GM23248 (cell line): ENCODE results near the gene HIP1. TPM values are rescaled to one million over a fixed set of nuclear protein-coding genes. Genes with fewer than 3 reads are reported as not detected.
"Not testable (repeated sequence)": the region's sequence is repeated elsewhere in the genome, so short reads cannot be mapped to it uniquely, and the experiment has no call there.

Source experiments
- DNase-seq: peaks from one replicate; pipeline ENCODE4 v3.0.0-alpha.2; 2015
- H2AFZ ChIP-seq: fragments of 200-600 bp; sonication (generic); 2 replicates; pipeline ENCODE4 v1.6.1; 2016; ENCODE audit warnings: antibody characterized with exemption
- H3F3A ChIP-seq: fragments of 200-600 bp; sonication (generic); 2 replicates; pipeline ENCODE4 v1.6.1; 2016; ENCODE audit warnings: mild to moderate bottlenecking, antibody characterized with exemption, mixed run types; ENCODE audit not compliant: insufficient read depth
- H3K27ac ChIP-seq: fragments of 200-600 bp; sonication (generic); 2 replicates; pipeline ENCODE4 v1.5.1; 2016; ENCODE audit warnings: mild to moderate bottlenecking
- H3K27me3 ChIP-seq: fragments of 200-600 bp; sonication (generic); replicated peaks from 2 replicates; pipeline ENCODE4 v1.6.1; 2016; ENCODE audit warnings: mild to moderate bottlenecking; ENCODE audit not compliant: insufficient read depth
- H3K36me3 ChIP-seq: fragments of 200-600 bp; sonication (generic); 2 replicates; pipeline ENCODE4 v1.6.1; 2016; ENCODE audit warnings: low read depth, mild to moderate bottlenecking
- H3K4me1 ChIP-seq: fragments of 200-600 bp; sonication (generic); 2 replicates; pipeline ENCODE4 v1.6.1; 2016; ENCODE audit warnings: mild to moderate bottlenecking; ENCODE audit not compliant: insufficient read depth
- H3K4me2 ChIP-seq: fragments of 200-600 bp; sonication (generic); one replicate; pipeline ENCODE4 v1.6.1; 2016; ENCODE audit warnings: mild to moderate bottlenecking; ENCODE audit not compliant: unreplicated experiment
- H3K4me3 ChIP-seq: fragments of 200-600 bp; sonication (generic); 2 replicates; pipeline ENCODE4 v1.5.1; 2016; ENCODE audit warnings: mild to moderate bottlenecking
- H3K79me2 ChIP-seq: fragments of 200-600 bp; sonication (generic); 2 replicates; pipeline ENCODE4 v1.6.1; 2016; ENCODE audit warnings: mild to moderate bottlenecking; ENCODE audit not compliant: insufficient read depth
- H3K9ac ChIP-seq: fragments of 200-600 bp; sonication (generic); 2 replicates; pipeline ENCODE4 v1.6.1; 2016; ENCODE audit warnings: mild to moderate bottlenecking
- H3K9me2 ChIP-seq: fragments of 200-600 bp; sonication (generic); 2 replicates; pipeline ENCODE4 v1.6.1; 2016; ENCODE audit warnings: mixed run types, mild to moderate bottlenecking, moderate library complexity; ENCODE audit not compliant: insufficient read depth
- H3K9me3 ChIP-seq: fragments of 200-600 bp; sonication (generic); one replicate; pipeline ENCODE4 v1.6.1; 2017; ENCODE audit warnings: low read depth
- H4K20me1 ChIP-seq: fragments of 200-600 bp; sonication (generic); 2 replicates; pipeline ENCODE4 v1.6.0; 2016; ENCODE audit not compliant: insufficient read depth
- WGBS, 2 experiments: methylation state at CpG; one replicate each; pipeline ENCODE4 v1.1.6; 2015 to 2017; ENCODE audit warnings: low lambda C conversion rate in 2 of 2, low coverage in 1 of 2; ENCODE audit errors: missing lambda C conversion rate in 2 of 2; 5-methylcytosine and 5-hydroxymethylcytosine counted together
- in situ Hi-C: fragments of 300-500 bp; cut with MboI; formaldehyde crosslinking; loops from 2 replicates; pipeline ENCODE4 v1.15.0; 2020
- polyA plus RNA-seq: library from polyadenylated mRNA; unstranded; fragments of >200 nt; fragmentation: Nextera tagmentation; extraction: Ambion mirVana; gene quantifications from 2 replicates; pipeline ENCODE4 v1.2.1, GENCODE V29; 2016
- small RNA-seq: library from RNA; depleted of rRNA; stranded (forward); fragments of <200 nt; gene quantifications from one replicate; pipeline ENCODE3, GENCODE V24; 2014; ENCODE audit warnings: low read depth, low replicate concordance
- total RNA-seq: library from RNA; depleted of rRNA; stranded (reverse); fragments of >200 nt; shearing (Covaris generic); gene quantifications from 2 replicates; pipeline ENCODE4 v1.2.3, GENCODE V29; 2014; rRNA removed

The HIP1 gene
- total and polyA plus RNA-seq, 2 experiments from 2014 or later: 6.1 to 13.6 TPM

- peak; percentile 17 for DNase-seq
- WGBS, 2 experiments: 44 to 53% methylated on average over 2 of the region's 2 CpGs
Measured at GRCh38 chr7:75518842-75519241, 219.9 kb downstream of the HIP1 start.

GRCh38 chr7:75509033-75509432 is 229.7 kb downstream of the HIP1 start:
- H3K27ac ChIP-seq, H4K20me1 ChIP-seq, H3K4me1 ChIP-seq, H3K9me3 ChIP-seq, H3K4me3 ChIP-seq, H3F3A ChIP-seq, H3K9me2 ChIP-seq, H3K27me3 ChIP-seq, H3K9ac ChIP-seq, H3K79me2 ChIP-seq, in situ Hi-C loops, H2AFZ ChIP-seq, H3K4me2 ChIP-seq, DNase-seq, H3K36me3 ChIP-seq: not testable (repeated sequence)
- WGBS, 2 experiments: no CpG with 5 or more reads among the region's 4 CpGs

More at GRCh38 chr7:75518842-75519241, 219.9 kb downstream of the HIP1 start:
- H4K20me1 ChIP-seq, H3K27me3 ChIP-seq, H3K27ac ChIP-seq, H3K4me3 ChIP-seq, H3F3A ChIP-seq, H3K4me2 ChIP-seq, H3K9ac ChIP-seq, H3K4me1 ChIP-seq, in situ Hi-C loops, H2AFZ ChIP-seq, H3K9me2 ChIP-seq, H3K9me3 ChIP-seq: not testable (repeated sequence)
- H3K36me3 ChIP-seq: peaks cover 31% of the 10 kb centered on the region
- peaks cover 68% of the 10 kb centered on the region for H3K79me2 ChIP-seq

GRCh38 chr7:75492020-75492419 is 246.7 kb downstream of the HIP1 start, which contains the start of gene SPDYE5:
Gene SPDYE5, plus strand, starts transcription at chr7:75492320. Its CDS starts 1,728 bp downstream, at chr7:75494048.
- in situ Hi-C loops, H2AFZ ChIP-seq: not testable (repeated sequence)
- 77 to 84% methylated on average over 5 to 6 of the region's 6 CpGs for WGBS, 2 experiments

GRCh38 chr7:75485979-75486643 is 252.6 kb downstream of the HIP1 start, which contains the start of gene POM121C:
Gene POM121C, minus strand, starts transcription at chr7:75486299. Its CDS starts 44,803 bp downstream, at chr7:75441496.
- DNase-seq: peak; percentile 92
- peaks cover 48% of the 10 kb centered on the region for H3K79me2 ChIP-seq
- in situ Hi-C loops, H3K9me2 ChIP-seq, H3F3A ChIP-seq, H3K9me3 ChIP-seq, H3K4me1 ChIP-seq, H3K36me3 ChIP-seq, H3K27me3 ChIP-seq, H4K20me1 ChIP-seq: not testable (repeated sequence)
- WGBS, 2 experiments: 1% methylated on average over 35 to 44 of the region's 49 CpGs
- peak within 1 kb of the TSS; percentile 74 for H3K4me3 ChIP-seq
- H3K27ac ChIP-seq: peak within 1 kb of the TSS; percentile 74
- peak within 1 kb of the TSS; percentile 90 for H3K9ac ChIP-seq
- peak within 1 kb of the TSS; percentile 92 for H3K4me2 ChIP-seq
- H2AFZ ChIP-seq: peak within 1 kb of the TSS; percentile 91

More at GRCh38 chr7:75492020-75492419, 246.7 kb downstream of the HIP1 start, which contains the start of gene SPDYE5:
- not testable (repeated sequence) for H3K4me3 ChIP-seq, H3K9ac ChIP-seq, H4K20me1 ChIP-seq, DNase-seq, H3K36me3 ChIP-seq, H3K79me2 ChIP-seq, H3K27me3 ChIP-seq, H3K4me2 ChIP-seq, H3K4me1 ChIP-seq, H3F3A ChIP-seq, H3K27ac ChIP-seq, H3K9me2 ChIP-seq, H3K9me3 ChIP-seq

DNA sequence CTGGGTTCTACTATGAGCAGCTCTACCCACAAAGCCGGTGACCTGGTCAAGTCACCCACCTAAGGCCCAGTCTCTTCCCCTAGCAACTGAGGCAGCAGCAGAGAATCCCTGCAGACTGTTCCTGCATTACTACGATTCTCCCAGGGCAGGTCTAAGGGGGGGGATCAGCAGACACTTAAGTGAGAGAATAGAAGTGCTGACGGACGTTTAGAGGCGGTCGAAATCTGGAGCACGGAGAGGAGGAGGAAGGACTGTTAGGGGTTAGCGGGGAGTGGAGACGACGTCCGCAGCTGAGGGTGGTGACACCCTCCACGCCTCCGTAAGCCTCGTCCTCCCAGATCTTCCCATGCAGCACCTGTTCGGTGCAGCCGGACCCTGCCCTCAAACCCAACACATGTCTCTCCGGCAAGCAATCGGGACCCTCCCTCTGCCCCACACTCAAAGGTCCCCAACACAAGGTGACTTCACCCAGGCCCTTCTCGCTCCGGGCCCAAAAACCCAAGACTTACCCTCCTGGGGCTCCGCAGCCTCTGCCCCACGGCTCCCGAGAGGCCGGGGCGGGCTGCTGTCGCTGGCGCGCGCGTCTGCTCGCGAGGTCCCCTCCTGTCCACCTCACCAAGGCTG is 253.3 kb downstream of the HIP1 start:
- H3K79me2 ChIP-seq: peaks cover 52% of the 10 kb centered on the region
- H3K4me1 ChIP-seq, H3K9me2 ChIP-seq, H3K36me3 ChIP-seq, H3F3A ChIP-seq, H3K9me3 ChIP-seq, H4K20me1 ChIP-seq, in situ Hi-C loops, H3K27me3 ChIP-seq: not testable (repeated sequence)
- peak overlapping the region; percentile 74 for H3K27ac ChIP-seq
- peak overlapping the region; percentile 92 for H3K4me2 ChIP-seq
- H3K4me3 ChIP-seq: peak overlapping the region; percentile 74
- peak overlapping the region; percentile 90 for H3K9ac ChIP-seq
- peak overlapping the region; percentile 91 for H2AFZ ChIP-seq
- DNase-seq: peak; percentile 20
- 1 to 2% methylated on average over 23 to 31 of the region's 32 CpGs for WGBS, 2 experiments

Small RNA genes within 50 kb of the gene (small RNA-seq; reads per million reads assigned to genes)
- gene AC211429.1 (not detected), gene RF00019 (not detected)

Other genes starting within 250 kb of the HIP1 start
- gene SPDYE5, start 246.6 kb downstream of the HIP1 start, total RNA-seq: not detected in 2 replicates
- 0.38 and 0.74 TPM in 2 replicates for gene SPDYE5, start 246.6 kb downstream of the HIP1 start, polyA plus RNA-seq
- not detected in 2 replicates for gene CCL26, start 33.3 kb upstream of the HIP1 start, total RNA-seq
- gene CCL26, start 33.3 kb upstream of the HIP1 start, polyA plus RNA-seq: 2.2 and 2.3 TPM in 2 replicates
- not detected in 2 replicates for gene CCL24, start 74.9 kb upstream of the HIP1 start, total RNA-seq
- not detected in 2 replicates for gene CCL24, start 74.9 kb upstream of the HIP1 start, polyA plus RNA-seq
- 28.1 and 35.5 TPM in 2 replicates for gene RHBDD2, start 140.1 kb upstream of the HIP1 start, total RNA-seq
- gene RHBDD2, start 140.1 kb upstream of the HIP1 start, polyA plus RNA-seq: 61.0 and 62.2 TPM in 2 replicates
- gene POR, start 176.2 kb upstream of the HIP1 start, total RNA-seq: 38.2 and 42.7 TPM in 2 replicates
- gene POR, start 176.2 kb upstream of the HIP1 start, polyA plus RNA-seq: 54.4 and 58.6 TPM in 2 replicates